ENCODE data around the gene SBF2.

SBF2 gene

DNA sequence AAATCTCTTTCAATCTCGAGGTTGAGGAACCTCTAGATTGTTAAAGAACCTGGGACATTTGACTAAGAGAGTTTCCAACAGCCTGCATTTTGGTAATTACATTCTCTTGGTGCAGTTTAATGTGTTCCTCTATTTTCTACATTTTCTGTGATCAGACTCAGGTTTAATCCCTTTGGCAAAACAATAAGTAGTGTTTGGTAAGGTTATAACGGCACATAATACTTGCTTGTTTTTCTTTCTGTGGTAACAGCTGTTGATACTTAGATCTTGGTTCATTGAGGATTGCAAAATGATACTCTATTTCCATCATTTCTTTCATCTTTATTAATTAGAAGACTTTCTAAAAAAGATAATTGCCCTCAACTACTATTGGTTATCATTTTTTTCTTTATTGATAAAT, 271.3 kb downstream of the SBF2 start:
- no peak overlapping the region for H3K9ac ChIP-seq
- H3K27me3 ChIP-seq (ENCODE audit: insufficient read depth, low read depth), result no peaks in the 10 kb centered on the region
- H3K27ac ChIP-seq, result no peak overlapping the region
- no peak overlapping the region for H3K4me2 ChIP-seq
- TF ChIP-seq, protein P1, sequence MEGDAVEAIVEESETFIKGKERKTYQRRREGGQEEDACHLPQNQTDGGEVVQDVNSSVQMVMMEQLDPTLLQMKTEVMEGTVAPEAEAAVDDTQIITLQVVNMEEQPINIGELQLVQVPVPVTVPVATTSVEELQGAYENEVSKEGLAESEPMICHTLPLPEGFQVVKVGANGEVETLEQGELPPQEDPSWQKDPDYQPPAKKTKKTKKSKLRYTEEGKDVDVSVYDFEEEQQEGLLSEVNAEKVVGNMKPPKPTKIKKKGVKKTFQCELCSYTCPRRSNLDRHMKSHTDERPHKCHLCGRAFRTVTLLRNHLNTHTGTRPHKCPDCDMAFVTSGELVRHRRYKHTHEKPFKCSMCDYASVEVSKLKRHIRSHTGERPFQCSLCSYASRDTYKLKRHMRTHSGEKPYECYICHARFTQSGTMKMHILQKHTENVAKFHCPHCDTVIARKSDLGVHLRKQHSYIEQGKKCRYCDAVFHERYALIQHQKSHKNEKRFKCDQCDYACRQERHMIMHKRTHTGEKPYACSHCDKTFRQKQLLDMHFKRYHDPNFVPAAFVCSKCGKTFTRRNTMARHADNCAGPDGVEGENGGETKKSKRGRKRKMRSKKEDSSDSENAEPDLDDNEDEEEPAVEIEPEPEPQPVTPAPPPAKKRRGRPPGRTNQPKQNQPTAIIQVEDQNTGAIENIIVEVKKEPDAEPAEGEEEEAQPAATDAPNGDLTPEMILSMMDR (conservative IDR thresholded peaks at IDR 0.05; ENCODE audit: low read depth, low read length), result no peak
- H4K20me1 ChIP-seq (ENCODE audit: insufficient read depth), result no peaks in the 10 kb centered on the region
- H3K79me2 ChIP-seq (ENCODE audit: insufficient read depth, low read depth), result no peaks in the 10 kb centered on the region
- H2AFZ ChIP-seq (ENCODE audit: low read depth), result no peak overlapping the region
- no peaks in the 10 kb centered on the region for H3K36me3 ChIP-seq (ENCODE audit: insufficient read depth)
- no peak overlapping the region for H3K4me3 ChIP-seq (IDR thresholded peaks at IDR 0.05; ENCODE audit: insufficient read depth, low read depth, low read length)
- no peaks in the 10 kb centered on the region for H3K4me1 ChIP-seq (ENCODE audit: low read depth, poor library complexity, severe bottlenecking)

DNA sequence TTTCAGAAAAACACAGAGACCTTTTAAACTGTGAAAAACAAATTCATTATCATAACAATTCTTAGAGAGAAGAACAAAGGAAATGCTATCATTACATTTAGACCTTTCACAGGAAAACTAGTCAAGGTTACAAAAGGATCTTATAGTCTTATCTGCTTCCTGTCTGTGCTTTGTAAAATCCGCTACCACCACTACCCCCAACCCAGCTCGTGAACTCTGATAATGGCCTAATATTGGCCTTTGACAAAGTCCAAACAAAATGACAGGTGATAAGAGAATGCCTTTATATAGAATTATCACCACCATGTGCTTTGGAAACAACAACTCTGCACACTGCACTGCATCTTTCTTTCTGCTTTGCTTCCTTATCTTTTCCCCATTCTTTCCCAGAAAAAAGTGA, 272.5 kb downstream of the SBF2 start:
- Histone ChIP-seq H3K4me3 (IDR thresholded peaks at IDR 0.05; ENCODE audit: insufficient read depth, low read depth, low read length) (no peak overlapping the region), H3K27ac (no peak overlapping the region), H2AFZ (ENCODE audit: low read depth) (no peak overlapping the region), H3K9ac (no peak overlapping the region), H3K4me1 (ENCODE audit: low read depth, poor library complexity, severe bottlenecking) (no peaks in the 10 kb centered on the region), H3K4me2 (no peak overlapping the region), H3K79me2 (ENCODE audit: insufficient read depth, low read depth) (no peaks in the 10 kb centered on the region), H3K36me3 (ENCODE audit: insufficient read depth) (no peaks in the 10 kb centered on the region), H4K20me1 (ENCODE audit: insufficient read depth) (no peaks in the 10 kb centered on the region), H3K27me3 (ENCODE audit: insufficient read depth, low read depth) (no peaks in the 10 kb centered on the region)
- TF ChIP-seq, protein P1 (conservative IDR thresholded peaks at IDR 0.05; ENCODE audit: low read depth, low read length), result no peak

DNA sequence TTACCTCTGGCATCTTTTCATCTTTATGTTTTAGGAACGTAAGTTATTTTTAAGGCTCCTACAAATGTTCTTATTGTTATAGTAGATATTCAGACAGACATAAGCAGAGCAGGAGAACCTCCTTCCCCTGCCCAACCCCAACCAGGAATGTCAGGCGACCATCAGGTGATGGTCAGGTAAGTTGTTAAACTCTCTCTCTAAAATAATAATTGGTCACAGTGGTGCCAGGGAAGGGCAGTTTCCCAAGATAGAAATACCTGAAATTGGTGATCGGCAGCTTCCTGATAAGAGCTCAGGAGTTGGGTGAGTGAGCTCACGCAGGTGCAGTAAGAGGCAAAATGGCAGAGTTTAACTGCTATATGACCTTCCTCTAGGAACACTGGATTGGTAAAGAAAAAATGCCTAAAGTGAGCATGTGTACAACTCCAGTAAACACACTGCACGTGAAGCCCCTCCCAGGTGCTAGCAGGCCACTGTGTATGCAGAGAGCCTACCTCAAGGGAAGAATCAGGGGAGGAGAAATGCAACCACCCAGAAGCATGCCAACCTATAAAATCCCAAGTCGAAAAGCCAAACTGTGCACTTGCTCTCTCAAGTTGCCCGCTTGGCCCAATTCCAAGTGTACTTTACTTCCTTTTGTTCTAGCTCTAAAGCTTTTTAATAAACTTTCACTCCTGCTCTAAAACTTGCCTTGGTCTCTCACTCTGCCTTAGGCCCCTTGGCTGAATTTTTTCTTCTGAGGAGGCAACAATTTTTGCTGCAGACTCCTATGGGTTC, 273.9 kb downstream of the SBF2 start:
- H3K4me3 ChIP-seq (IDR thresholded peaks at IDR 0.05; ENCODE audit: insufficient read depth, low read depth, low read length), result no peak overlapping the region
- no peaks in the 10 kb centered on the region for H4K20me1 ChIP-seq (ENCODE audit: insufficient read depth)
- H3K36me3 ChIP-seq (ENCODE audit: insufficient read depth), result no peaks in the 10 kb centered on the region
- H3K79me2 ChIP-seq (ENCODE audit: insufficient read depth, low read depth), result no peaks in the 10 kb centered on the region
- no peak overlapping the region for H3K4me2 ChIP-seq
- no peaks in the 10 kb centered on the region for H3K4me1 ChIP-seq (ENCODE audit: low read depth, poor library complexity, severe bottlenecking)
- H3K27me3 ChIP-seq (ENCODE audit: insufficient read depth, low read depth), result no peaks in the 10 kb centered on the region
- no peak overlapping the region for H3K27ac ChIP-seq
- H2AFZ ChIP-seq (ENCODE audit: low read depth), result no peak overlapping the region
- no peak overlapping the region for H3K9ac ChIP-seq
- TF ChIP-seq, protein P1 (conservative IDR thresholded peaks at IDR 0.05; ENCODE audit: low read depth, low read length), result no peak

DNA sequence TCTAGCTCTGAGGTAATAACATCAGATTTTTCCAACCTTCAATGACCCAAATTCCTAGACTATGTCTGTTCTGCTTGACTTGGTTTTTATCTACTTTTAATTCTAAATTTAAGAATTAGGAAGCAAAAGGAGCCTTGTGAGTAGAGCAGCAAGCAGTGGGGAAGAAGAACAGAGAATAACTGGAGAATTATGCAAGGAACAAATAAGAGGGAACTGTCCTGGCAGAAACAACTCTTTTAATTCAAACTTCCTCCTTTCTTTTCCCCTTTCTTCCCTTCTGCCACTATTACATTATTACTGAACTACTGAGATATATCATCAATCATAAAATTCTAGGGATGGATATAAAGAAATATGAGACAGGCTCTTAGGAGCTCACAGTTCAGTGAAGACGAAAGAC, 276.1 kb downstream of the SBF2 start:
- Histone ChIP-seq H3K27me3 (ENCODE audit: insufficient read depth, low read depth) (no peaks in the 10 kb centered on the region), H3K9ac (no peak overlapping the region), H4K20me1 (ENCODE audit: insufficient read depth) (no peaks in the 10 kb centered on the region), H3K27ac (no peak overlapping the region), H2AFZ (ENCODE audit: low read depth) (no peak overlapping the region), H3K79me2 (ENCODE audit: insufficient read depth, low read depth) (no peaks in the 10 kb centered on the region), H3K4me2 (no peak overlapping the region), H3K4me3 (IDR thresholded peaks at IDR 0.05; ENCODE audit: insufficient read depth, low read depth, low read length) (no peak overlapping the region), H3K4me1 (ENCODE audit: low read depth, poor library complexity, severe bottlenecking) (no peaks in the 10 kb centered on the region), H3K36me3 (ENCODE audit: insufficient read depth) (no peaks in the 10 kb centered on the region)
- TF ChIP-seq, protein P1 (conservative IDR thresholded peaks at IDR 0.05; ENCODE audit: low read depth, low read length), result no peak

Data from KMS-11 (cell line).